Putamen (tissue), 1 donor: Measurements from ENCODE around the gene ABCC8.

Experiments used
- DNase-seq: peaks from one replicate; pipeline ENCODE4 v3.0.0-alpha.2; 2016; ENCODE audit warnings: low spot score

The ABCC8 gene

GRCh38 chr11:17505146-17505545, 28.5 kb upstream of the ABCC8 start:
- no peak for DNase-seq

GRCh38 chr11:17504330-17505107, 27.9 kb upstream of the ABCC8 start:
- peak; percentile 56 for DNase-seq

GRCh38 chr11:17502630-17503029, 26.0 kb upstream of the ABCC8 start:
- DNase-seq, result no peak

- DNase-seq, result no peak
Observed at GRCh38 chr11:17500673-17501072, 24.0 kb upstream of the ABCC8 start.

GRCh38 chr11:17498475-17498874, 21.8 kb upstream of the ABCC8 start:
- no peak for DNase-seq

- no peak for DNase-seq
Observed at GRCh38 chr11:17498058-17498457, 21.4 kb upstream of the ABCC8 start.

GRCh38 chr11:17496406-17496805, 19.8 kb upstream of the ABCC8 start:
- DNase-seq, result no peak

- no peak for DNase-seq
Observed at GRCh38 chr11:17494019-17494418, 17.4 kb upstream of the ABCC8 start.

- no peak for DNase-seq
Observed at GRCh38 chr11:17490938-17491337, 14.3 kb upstream of the ABCC8 start.

- no peak for DNase-seq
Observed at GRCh38 chr11:17490232-17490631, 13.6 kb upstream of the ABCC8 start.

- DNase-seq, result no peak
Observed at GRCh38 chr11:17489751-17490150, 13.1 kb upstream of the ABCC8 start.

GRCh38 chr11:17488563-17488962, 11.9 kb upstream of the ABCC8 start:
- DNase-seq, result no peak

- no peak for DNase-seq
Observed at GRCh38 chr11:17486646-17487045, 10.0 kb upstream of the ABCC8 start.

- DNase-seq, result no peak
Observed at GRCh38 chr11:17483505-17483904, 6.9 kb upstream of the ABCC8 start.

- DNase-seq, result no peak
Observed at GRCh38 chr11:17481905-17482304, 5.3 kb upstream of the ABCC8 start.

GRCh38 chr11:17479284-17480214, 2.9 kb upstream of the ABCC8 start:
- DNase-seq, result peak; percentile 14

- DNase-seq, result no peak
Observed at GRCh38 chr11:17478070-17478469, 1.4 kb upstream of the ABCC8 start.

GRCh38 chr11:17477361-17477760, 716 bp upstream of the ABCC8 start:
- DNase-seq, result no peak

GRCh38 chr11:17477084-17477333, 364 bp upstream of the ABCC8 start:
- DNase-seq, result no peak

GRCh38 chr11:17475666-17476316, 854 bp downstream of the ABCC8 start:
- DNase-seq, result no peak

GRCh38 chr11:17473071-17473744, 3.4 kb downstream of the ABCC8 start:
- DNase-seq, result no peak

- DNase-seq, result no peak
Observed at GRCh38 chr11:17472467-17472866, 4.2 kb downstream of the ABCC8 start.
